Type B pancreatic cell (in vitro differentiated cells): ENCODE data around the gene MYO1E. TPM values are rescaled to one million over a fixed set of nuclear protein-coding genes. Genes with fewer than 3 reads are reported as not detected.

Source experiments
- DNase-seq: peaks from one replicate; pipeline ENCODE4 v3.0.0; 2021; ENCODE audit warnings: mixed read lengths; ENCODE audit not compliant: unreplicated experiment; ENCODE audit errors: extremely low spot score
- H3K27ac Mint-ChIP-seq: 2 replicates; pipeline ENCODE4 v1.8.0; 2021; ENCODE audit warnings: mild to moderate bottlenecking, mixed read lengths
- H3K27me3 Mint-ChIP-seq: 2 replicates; pipeline ENCODE4 v1.8.0; 2021; ENCODE audit warnings: mixed read lengths
- H3K36me3 Mint-ChIP-seq: 2 replicates; pipeline ENCODE4 v1.8.0; 2021; ENCODE audit warnings: mixed read lengths
- H3K4me1 Mint-ChIP-seq: one replicate; pipeline ENCODE4 v1.8.0; 2021; ENCODE audit warnings: mixed read lengths; ENCODE audit not compliant: unreplicated experiment
- H3K4me3 Mint-ChIP-seq: 2 replicates; pipeline ENCODE4 v1.8.0; 2021; ENCODE audit warnings: mild to moderate bottlenecking, mixed read lengths
- H3K9me3 Mint-ChIP-seq: 2 replicates; pipeline ENCODE4 v1.8.0; 2021; ENCODE audit warnings: mixed read lengths
- total RNA-seq: library from RNA; stranded (reverse); gene quantifications from 2 replicates; pipeline ENCODE4 v1.2.1, GENCODE V29; 2021; ENCODE audit warnings: low replicate concordance
- TF ChIP-seq, protein P1 (sequence below): fragments of 200-600 bp; sonication (generic); conservative IDR thresholded peaks from 2 replicates; pipeline ENCODE4 v1.5.0; 2021; ENCODE audit warnings: antibody characterized with exemption, mild to moderate bottlenecking

MYO1E gene
- total RNA-seq, 1 donor from 2014 or later, result 55.6 TPM

DNA sequence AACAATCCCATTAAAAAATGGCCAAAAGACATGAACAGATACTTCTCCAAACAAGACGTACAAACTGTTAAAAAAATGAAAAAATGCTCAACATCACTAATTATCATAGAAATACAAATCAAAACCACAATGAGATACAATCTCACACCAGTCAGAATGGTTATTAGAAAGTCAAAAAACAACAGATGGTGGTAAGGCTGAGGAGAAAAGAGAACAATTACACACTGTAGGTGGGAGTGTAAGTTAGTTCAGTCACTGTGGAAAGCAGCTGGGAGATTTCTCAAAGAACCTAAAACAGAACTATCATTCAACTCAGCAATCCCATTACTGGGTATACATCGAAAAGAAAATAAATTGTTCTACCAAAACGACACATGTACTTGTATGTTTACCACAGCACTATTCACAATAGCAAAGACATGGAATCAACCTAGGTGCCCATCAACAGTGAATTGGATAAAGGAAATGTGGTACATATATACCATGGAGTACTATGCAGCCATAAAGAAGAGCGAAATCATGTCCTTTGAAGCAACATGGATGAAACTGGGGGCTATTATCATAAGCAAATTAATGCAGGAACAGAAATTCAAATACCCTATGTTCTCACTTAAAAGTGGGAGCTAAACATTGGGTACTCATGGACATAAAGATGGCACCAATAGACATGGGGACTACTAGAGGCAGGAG, 51.5 kb downstream of the MYO1E start:
- TF ChIP-seq, protein P1, sequence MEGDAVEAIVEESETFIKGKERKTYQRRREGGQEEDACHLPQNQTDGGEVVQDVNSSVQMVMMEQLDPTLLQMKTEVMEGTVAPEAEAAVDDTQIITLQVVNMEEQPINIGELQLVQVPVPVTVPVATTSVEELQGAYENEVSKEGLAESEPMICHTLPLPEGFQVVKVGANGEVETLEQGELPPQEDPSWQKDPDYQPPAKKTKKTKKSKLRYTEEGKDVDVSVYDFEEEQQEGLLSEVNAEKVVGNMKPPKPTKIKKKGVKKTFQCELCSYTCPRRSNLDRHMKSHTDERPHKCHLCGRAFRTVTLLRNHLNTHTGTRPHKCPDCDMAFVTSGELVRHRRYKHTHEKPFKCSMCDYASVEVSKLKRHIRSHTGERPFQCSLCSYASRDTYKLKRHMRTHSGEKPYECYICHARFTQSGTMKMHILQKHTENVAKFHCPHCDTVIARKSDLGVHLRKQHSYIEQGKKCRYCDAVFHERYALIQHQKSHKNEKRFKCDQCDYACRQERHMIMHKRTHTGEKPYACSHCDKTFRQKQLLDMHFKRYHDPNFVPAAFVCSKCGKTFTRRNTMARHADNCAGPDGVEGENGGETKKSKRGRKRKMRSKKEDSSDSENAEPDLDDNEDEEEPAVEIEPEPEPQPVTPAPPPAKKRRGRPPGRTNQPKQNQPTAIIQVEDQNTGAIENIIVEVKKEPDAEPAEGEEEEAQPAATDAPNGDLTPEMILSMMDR, result no peak
- H3K4me1 Mint-ChIP-seq, result no peaks in the 10 kb centered on the region
- peaks cover 4% of the 10 kb centered on the region for H3K36me3 Mint-ChIP-seq
- H3K27me3 Mint-ChIP-seq, result no peaks in the 10 kb centered on the region
- H3K9me3 Mint-ChIP-seq, result peaks cover 19% of the 10 kb centered on the region
- no peak overlapping the region for H3K4me3 Mint-ChIP-seq
- H3K27ac Mint-ChIP-seq, result no peak overlapping the region
- DNase-seq, result no peak

DNA sequence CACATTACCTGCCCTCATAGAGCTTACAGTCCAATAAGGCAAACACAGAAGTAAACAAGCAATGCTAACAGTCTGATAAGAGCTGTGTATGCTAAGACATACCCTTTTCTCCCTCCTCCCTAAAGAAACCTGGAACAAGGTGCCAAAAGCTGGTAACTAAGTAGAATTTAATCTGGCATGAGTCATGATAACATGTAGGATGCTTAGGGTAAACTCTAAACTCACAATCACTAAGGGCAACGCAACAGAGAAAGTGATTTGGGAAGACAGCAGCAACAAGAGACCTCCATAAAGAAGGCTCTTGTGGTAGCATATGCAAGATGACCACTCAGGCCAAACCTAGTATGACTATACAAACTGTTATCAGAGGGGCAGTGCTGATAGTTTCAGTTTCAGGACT, 55.5 kb downstream of the MYO1E start:
- Mint-ChIP-seq H3K27ac (no peak overlapping the region), H3K4me3 (no peak overlapping the region), H3K9me3 (peaks cover 19% of the 10 kb centered on the region), H3K4me1 (peaks cover 11% of the 10 kb centered on the region), H3K27me3 (no peaks in the 10 kb centered on the region), H3K36me3 (peaks cover 4% of the 10 kb centered on the region)
- DNase-seq, result no peak
- TF ChIP-seq, protein P1, result no peak

DNA sequence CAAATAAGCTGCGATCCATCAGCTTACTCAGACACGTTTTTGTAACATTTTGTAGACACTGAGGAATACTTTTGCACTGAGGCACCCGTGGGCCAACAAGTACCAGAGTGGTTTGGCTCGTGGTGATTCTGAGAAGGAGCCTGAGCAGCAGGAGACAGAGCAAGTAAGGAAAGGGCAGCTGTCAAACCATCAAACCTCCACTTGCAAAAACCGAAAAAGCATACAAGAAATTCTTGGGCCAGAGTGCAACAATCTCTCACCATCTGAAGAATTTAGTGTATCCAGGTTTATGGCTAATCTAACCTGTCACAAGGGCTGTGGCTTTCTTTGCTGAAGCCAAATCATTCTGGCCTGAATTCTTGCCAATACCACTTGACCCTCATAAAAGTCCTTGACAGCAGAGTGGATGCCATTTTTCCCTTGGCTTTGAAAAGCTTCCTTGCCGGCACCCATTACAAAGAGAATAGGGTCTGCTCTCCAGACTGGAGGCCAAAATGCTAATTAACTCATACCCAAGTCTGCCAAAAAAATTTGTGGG, 56.7 kb downstream of the MYO1E start:
- no peak for DNase-seq

DNA sequence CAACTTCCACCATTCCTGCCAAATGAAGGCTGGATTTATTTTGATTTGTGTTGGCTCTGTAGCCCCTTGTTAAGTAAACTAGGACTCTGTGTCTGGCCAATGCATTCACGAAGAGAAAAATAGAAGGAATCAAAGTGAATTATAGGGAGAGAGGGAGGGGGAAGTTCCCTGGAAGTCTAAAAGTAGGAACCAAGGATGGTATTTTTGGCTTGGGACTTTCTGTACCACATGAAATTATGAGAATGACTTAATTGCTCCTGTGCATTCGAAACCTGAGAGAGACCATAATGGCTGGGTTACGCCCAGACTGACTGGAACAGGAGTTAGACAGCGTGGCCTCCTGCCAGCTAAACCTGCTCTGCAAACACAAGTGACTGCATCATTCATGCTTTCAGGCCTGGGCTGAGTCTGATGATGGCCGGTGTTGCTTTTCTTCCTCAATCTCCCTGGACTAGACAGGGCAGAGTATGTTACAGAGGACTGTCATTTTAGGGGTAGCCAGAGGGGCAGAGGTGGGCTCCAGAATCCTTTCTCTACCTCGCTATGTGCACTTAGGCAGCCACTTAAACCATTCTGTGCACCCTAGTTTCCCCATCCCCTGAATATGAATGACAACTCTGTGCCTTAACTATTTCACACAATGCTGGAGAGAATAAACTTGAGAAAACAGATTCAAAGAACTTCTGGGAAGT, 58.9 kb downstream of the MYO1E start:
- no peak for DNase-seq
- no peak overlapping the region for H3K4me3 Mint-ChIP-seq
- no peaks in the 10 kb centered on the region for H3K27me3 Mint-ChIP-seq
- peaks cover 11% of the 10 kb centered on the region for H3K4me1 Mint-ChIP-seq
- TF ChIP-seq, protein P1, result no peak
- peaks cover 7% of the 10 kb centered on the region for H3K9me3 Mint-ChIP-seq
- H3K27ac Mint-ChIP-seq, result peak overlapping the region; percentile 37
- H3K36me3 Mint-ChIP-seq, result no peaks in the 10 kb centered on the region

More for the DNA sequence above, 56.7 kb downstream of the MYO1E start:
- no peak overlapping the region for H3K4me3 Mint-ChIP-seq
- H3K27me3 Mint-ChIP-seq, result no peaks in the 10 kb centered on the region
- TF ChIP-seq, protein P1, result no peak
- no peak overlapping the region for H3K27ac Mint-ChIP-seq
- H3K4me1 Mint-ChIP-seq, result peaks cover 11% of the 10 kb centered on the region
- peaks cover 18% of the 10 kb centered on the region for H3K9me3 Mint-ChIP-seq
- H3K36me3 Mint-ChIP-seq, result peaks cover 4% of the 10 kb centered on the region

DNA sequence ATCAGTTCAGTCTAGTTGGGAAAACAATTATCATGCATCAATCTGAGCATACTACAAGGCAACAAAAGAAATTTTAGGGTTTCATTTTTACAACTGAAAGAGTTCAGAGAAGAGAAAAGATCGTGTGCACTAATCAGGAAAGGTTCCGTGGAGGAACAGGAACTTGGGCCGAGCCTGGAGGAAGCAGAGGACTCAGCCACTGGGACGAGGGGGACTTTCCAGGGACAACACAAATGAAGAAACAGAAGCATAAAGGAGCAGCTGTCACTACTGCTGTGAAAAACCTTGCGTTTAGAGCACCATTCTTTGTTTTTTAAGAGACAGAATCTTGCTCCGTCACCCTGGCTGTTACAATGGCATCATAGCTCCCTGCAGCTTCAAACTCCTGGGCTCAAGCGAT, 60.5 kb downstream of the MYO1E start:
- Mint-ChIP-seq H3K36me3 (no peaks in the 10 kb centered on the region), H3K4me3 (no peak overlapping the region), H3K27me3 (no peaks in the 10 kb centered on the region), H3K4me1 (peaks cover 11% of the 10 kb centered on the region), H3K27ac (no peak overlapping the region), H3K9me3 (peaks cover 3% of the 10 kb centered on the region)
- TF ChIP-seq, protein P1, result no peak
- DNase-seq, result no peak
